Stimulated activated CD4-positive, alpha-beta T cell treated with anti-CD3 and anti-CD28 coated beads, Interleukin-2, amount 100 ng/mL, for 24 hours (primary cell): Measurements from ENCODE around the gene FSD1L.
A peak's percentile ranks its signal among the peaks of the same experiment; 100 is the strongest.
"Not testable (repeated sequence)": the region's sequence is repeated elsewhere in the genome, so short reads cannot be mapped to it uniquely, and the experiment has no call there.

Source experiments
- DNase-seq, 2 donors: peaks; one replicate each; pipeline ENCODE4 v3.0.0-alpha.2; 2020

FSD1L gene

GRCh38 chr9:105496826-105497225, 49.0 kb downstream of the FSD1L start:
- DNase-seq, result no peak

- DNase-seq, result no peak
These were observed 49.9 kb downstream of the FSD1L start for GRCh38 chr9:105497704-105498103.

- no peak for DNase-seq
These were observed 52.4 kb downstream of the FSD1L start for GRCh38 chr9:105500108-105500766.

GRCh38 chr9:105501414-105501813, 53.6 kb downstream of the FSD1L start:
- DNase-seq, result no peak

- DNase-seq, result no peak
These were observed 54.4 kb downstream of the FSD1L start for GRCh38 chr9:105502276-105502675.

- DNase-seq, result no peak
These were observed 56.0 kb downstream of the FSD1L start for GRCh38 chr9:105503881-105504280.

- no peak for DNase-seq
These were observed 59.4 kb downstream of the FSD1L start for GRCh38 chr9:105507096-105507790.

- DNase-seq, result no peak
These were observed 60.7 kb downstream of the FSD1L start for GRCh38 chr9:105508530-105508929.

GRCh38 chr9:105510024-105510423, 62.2 kb downstream of the FSD1L start:
- DNase-seq, result no peak

GRCh38 chr9:105511446-105511845, 63.6 kb downstream of the FSD1L start:
- no peak for DNase-seq

- DNase-seq, result no peak
These were observed 68.1 kb downstream of the FSD1L start for GRCh38 chr9:105515811-105516413.

GRCh38 chr9:105519710-105520369, 72.0 kb downstream of the FSD1L start:
- DNase-seq, result peak; percentile 40 to 41

- DNase-seq, result not testable (repeated sequence)
These were observed 73.2 kb downstream of the FSD1L start for GRCh38 chr9:105520992-105521391.

GRCh38 chr9:105522618-105523385, 75.0 kb downstream of the FSD1L start:
- not testable (repeated sequence) for DNase-seq

- no peak for DNase-seq
These were observed 83.7 kb downstream of the FSD1L start for GRCh38 chr9:105531530-105531929.

GRCh38 chr9:105535920-105536668, 88.3 kb downstream of the FSD1L start:
- no peak for DNase-seq

GRCh38 chr9:105539452-105539851, 91.6 kb downstream of the FSD1L start:
- DNase-seq, result no peak

- DNase-seq, result no peak
These were observed 94.0 kb downstream of the FSD1L start for GRCh38 chr9:105541838-105542237.

- DNase-seq, result no peak
These were observed 106.2 kb downstream of the FSD1L start for GRCh38 chr9:105554042-105554441.

GRCh38 chr9:105557804-105558610, 110.2 kb downstream of the FSD1L start, which contains the start of gene FKTN:
Gene FKTN (plus strand): TSS chr9:105558131. CDS start chr9:105575033, 16,902 bp downstream.
- DNase-seq, result peak; percentile 83 to 89

- DNase-seq, result no peak
These were observed 124.6 kb downstream of the FSD1L start for GRCh38 chr9:105572455-105572854.
